B cell (primary cell): ENCODE measurements around the gene FMN2.

Experiments used
- EZH2 ChIP-seq: IDR thresholded peaks from 2 replicates; pipeline ENCODE4 v1.6.1; 2012; ENCODE audit warnings: borderline replicate concordance, low read depth, mild to moderate bottlenecking, moderate library complexity, low read length; ENCODE audit not compliant: insufficient read depth, poor library complexity, severe bottlenecking
- TF ChIP-seq, protein P1 (sequence below): fragments of 200-600 bp; IDR thresholded peaks from one replicate; pipeline ENCODE4 v1.8.0; 2022; ENCODE audit warnings: antibody characterized with exemption, mild to moderate bottlenecking

DNA sequence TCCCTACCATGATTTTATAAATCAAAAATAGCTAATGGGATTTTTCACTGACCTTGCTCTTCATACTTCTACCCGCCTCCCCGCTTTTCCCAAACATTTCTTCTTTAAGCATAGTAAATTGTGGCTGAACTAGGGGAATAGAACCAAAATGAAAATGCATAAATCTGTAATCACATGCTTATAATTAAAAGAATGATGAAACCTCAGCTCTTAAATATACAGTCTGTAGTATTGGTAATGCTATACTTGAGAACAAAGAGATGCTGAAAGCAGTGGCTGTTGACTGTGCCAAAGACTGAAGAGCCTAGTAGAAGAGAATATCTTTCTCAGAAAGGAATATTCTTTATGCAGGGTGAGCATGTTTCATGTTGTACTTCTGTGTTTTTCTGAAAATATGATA, 271.1 kb downstream of the FMN2 start:
- TF ChIP-seq EZH2, result no peak
- TF ChIP-seq, protein P1, sequence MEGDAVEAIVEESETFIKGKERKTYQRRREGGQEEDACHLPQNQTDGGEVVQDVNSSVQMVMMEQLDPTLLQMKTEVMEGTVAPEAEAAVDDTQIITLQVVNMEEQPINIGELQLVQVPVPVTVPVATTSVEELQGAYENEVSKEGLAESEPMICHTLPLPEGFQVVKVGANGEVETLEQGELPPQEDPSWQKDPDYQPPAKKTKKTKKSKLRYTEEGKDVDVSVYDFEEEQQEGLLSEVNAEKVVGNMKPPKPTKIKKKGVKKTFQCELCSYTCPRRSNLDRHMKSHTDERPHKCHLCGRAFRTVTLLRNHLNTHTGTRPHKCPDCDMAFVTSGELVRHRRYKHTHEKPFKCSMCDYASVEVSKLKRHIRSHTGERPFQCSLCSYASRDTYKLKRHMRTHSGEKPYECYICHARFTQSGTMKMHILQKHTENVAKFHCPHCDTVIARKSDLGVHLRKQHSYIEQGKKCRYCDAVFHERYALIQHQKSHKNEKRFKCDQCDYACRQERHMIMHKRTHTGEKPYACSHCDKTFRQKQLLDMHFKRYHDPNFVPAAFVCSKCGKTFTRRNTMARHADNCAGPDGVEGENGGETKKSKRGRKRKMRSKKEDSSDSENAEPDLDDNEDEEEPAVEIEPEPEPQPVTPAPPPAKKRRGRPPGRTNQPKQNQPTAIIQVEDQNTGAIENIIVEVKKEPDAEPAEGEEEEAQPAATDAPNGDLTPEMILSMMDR, result no peak
